ENCODE results near the gene SLC6A16. TPM values are rescaled to one million over a fixed set of nuclear protein-coding genes. Genes with fewer than 3 reads are reported as not detected.
"Not testable (repeated sequence)": the region's sequence is repeated elsewhere in the genome, so short reads cannot be mapped to it uniquely, and the experiment has no call there.

The SLC6A16 gene
- total RNA-seq, 1 experiment from 2014 or later, result 0.84 TPM

DNA sequence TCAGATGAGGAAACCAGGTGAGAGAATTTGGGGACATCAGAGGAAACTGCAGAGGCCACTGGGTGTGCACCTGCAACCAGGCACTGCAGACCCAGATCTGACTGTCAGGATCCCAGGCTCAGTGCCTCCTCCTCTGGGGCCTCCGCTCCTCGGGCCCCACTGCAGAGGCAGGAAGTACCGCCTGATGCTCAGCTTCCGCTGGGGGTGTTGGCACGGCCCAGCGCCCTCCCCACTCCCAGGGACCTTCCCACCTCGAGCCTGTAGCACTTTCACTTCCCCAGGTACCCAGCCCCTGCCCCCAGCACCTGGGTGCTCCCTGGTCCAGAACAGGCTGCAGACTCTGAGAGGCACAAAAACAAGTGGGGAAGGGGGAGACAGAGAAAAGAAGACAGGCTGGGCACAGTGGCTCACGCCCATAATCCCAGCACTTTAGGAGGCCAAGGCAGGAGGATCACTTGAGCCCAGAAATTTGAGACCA lies 8.9 kb upstream of the SLC6A16 start:
- H3K9me3 ChIP-seq, result no peaks in the 10 kb centered on the region
- POLR2A ChIA-PET, result no interaction called here
- H3K4me1 ChIP-seq, result no peaks in the 10 kb centered on the region
- BruUV-seq (replicated peaks), result no TSS peak
- intact Hi-C loops (cut with micrococcal nuclease; ENCODE audit: unreplicated experiment), result no loop called here
- Mint-ChIP-seq H3K27ac (ENCODE audit: unreplicated experiment) (no peak overlapping the region), H3K27me3 (ENCODE audit: insufficient read depth, unreplicated experiment) (no peaks in the 10 kb centered on the region), H3K36me3 (ENCODE audit: insufficient read depth, unreplicated experiment) (peaks cover 6% of the 10 kb centered on the region), H3K4me1 (ENCODE audit: low read depth, unreplicated experiment) (peaks cover 6% of the 10 kb centered on the region), H3K9me3 (ENCODE audit: unreplicated experiment) (no peaks in the 10 kb centered on the region), H3K4me3 (ENCODE audit: unreplicated experiment) (no peak overlapping the region)
- H3K36me3 ChIP-seq (ENCODE audit: control insufficient read depth, insufficient read depth, low read length), result no peaks in the 10 kb centered on the region
- H3K27me3 ChIP-seq (replicated peaks; ENCODE audit: control insufficient read depth, insufficient read depth, low read length), result no peaks in the 10 kb centered on the region
- CTCF ChIA-PET, result no interaction called here
- no peak overlapping the region for H3K4me3 ChIP-seq (ENCODE audit: low read depth, low read length)
- TF ChIP-seq, protein P1, sequence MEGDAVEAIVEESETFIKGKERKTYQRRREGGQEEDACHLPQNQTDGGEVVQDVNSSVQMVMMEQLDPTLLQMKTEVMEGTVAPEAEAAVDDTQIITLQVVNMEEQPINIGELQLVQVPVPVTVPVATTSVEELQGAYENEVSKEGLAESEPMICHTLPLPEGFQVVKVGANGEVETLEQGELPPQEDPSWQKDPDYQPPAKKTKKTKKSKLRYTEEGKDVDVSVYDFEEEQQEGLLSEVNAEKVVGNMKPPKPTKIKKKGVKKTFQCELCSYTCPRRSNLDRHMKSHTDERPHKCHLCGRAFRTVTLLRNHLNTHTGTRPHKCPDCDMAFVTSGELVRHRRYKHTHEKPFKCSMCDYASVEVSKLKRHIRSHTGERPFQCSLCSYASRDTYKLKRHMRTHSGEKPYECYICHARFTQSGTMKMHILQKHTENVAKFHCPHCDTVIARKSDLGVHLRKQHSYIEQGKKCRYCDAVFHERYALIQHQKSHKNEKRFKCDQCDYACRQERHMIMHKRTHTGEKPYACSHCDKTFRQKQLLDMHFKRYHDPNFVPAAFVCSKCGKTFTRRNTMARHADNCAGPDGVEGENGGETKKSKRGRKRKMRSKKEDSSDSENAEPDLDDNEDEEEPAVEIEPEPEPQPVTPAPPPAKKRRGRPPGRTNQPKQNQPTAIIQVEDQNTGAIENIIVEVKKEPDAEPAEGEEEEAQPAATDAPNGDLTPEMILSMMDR (IDR thresholded peaks at IDR 0.05; ENCODE audit: insufficient read depth in 1 of 2, low read depth in 1 of 2, low read length in 1 of 2, severe bottlenecking in 1 of 2, unreplicated experiment in 1 of 2), result no peak
- peak in 1 of 2 experiments; percentile 12 for DNase-seq

DNA sequence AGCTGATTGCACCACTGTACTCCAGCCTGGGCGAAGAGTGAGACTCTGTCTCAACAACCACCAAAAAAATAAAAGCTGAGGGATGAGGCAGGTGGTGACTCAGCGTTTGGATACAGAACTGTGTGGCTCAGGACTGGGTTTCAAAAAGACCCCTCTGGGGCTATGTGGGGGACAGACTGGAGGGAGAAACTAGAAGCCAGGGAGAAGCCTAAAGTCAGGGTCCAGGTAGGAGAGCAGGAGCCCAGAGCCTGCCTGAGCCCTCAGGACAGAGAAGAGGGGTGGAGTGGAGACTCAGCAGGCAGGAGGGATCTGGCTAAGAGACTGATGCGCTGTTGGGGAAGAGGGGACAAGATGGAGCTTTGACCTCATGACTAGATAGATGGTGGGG lies 8.4 kb upstream of the SLC6A16 start:
- BruUV-seq (replicated peaks), result no TSS peak
- H3K36me3 Mint-ChIP-seq (ENCODE audit: insufficient read depth, unreplicated experiment), result peaks cover 1% of the 10 kb centered on the region
- Histone ChIP-seq H3K4me1 (no peaks in the 10 kb centered on the region), H3K36me3 (ENCODE audit: control insufficient read depth, insufficient read depth, low read length) (no peaks in the 10 kb centered on the region), H3K9me3 (no peaks in the 10 kb centered on the region), H3K27me3 (replicated peaks; ENCODE audit: control insufficient read depth, insufficient read depth, low read length) (no peaks in the 10 kb centered on the region), H3K4me3 (ENCODE audit: low read depth, low read length) (no peak overlapping the region)
- POLR2A ChIA-PET, result no interaction called here
- CTCF ChIA-PET, result no interaction called here
- TF ChIP-seq, protein P1 (IDR thresholded peaks at IDR 0.05; ENCODE audit: insufficient read depth in 1 of 2, low read depth in 1 of 2, low read length in 1 of 2, severe bottlenecking in 1 of 2, unreplicated experiment in 1 of 2), result no peak
- H3K4me1 Mint-ChIP-seq (ENCODE audit: low read depth, unreplicated experiment), result peaks cover 2% of the 10 kb centered on the region
- DNase-seq, result peak in 1 of 2 experiments; percentile 26
- no peak overlapping the region for H3K4me3 Mint-ChIP-seq (ENCODE audit: unreplicated experiment)
- intact Hi-C loops (cut with micrococcal nuclease; ENCODE audit: unreplicated experiment), result no loop called here
- no peak overlapping the region for H3K27ac Mint-ChIP-seq (ENCODE audit: unreplicated experiment)
- H3K9me3 Mint-ChIP-seq (ENCODE audit: unreplicated experiment), result no peaks in the 10 kb centered on the region
- no peaks in the 10 kb centered on the region for H3K27me3 Mint-ChIP-seq (ENCODE audit: insufficient read depth, unreplicated experiment)

DNA sequence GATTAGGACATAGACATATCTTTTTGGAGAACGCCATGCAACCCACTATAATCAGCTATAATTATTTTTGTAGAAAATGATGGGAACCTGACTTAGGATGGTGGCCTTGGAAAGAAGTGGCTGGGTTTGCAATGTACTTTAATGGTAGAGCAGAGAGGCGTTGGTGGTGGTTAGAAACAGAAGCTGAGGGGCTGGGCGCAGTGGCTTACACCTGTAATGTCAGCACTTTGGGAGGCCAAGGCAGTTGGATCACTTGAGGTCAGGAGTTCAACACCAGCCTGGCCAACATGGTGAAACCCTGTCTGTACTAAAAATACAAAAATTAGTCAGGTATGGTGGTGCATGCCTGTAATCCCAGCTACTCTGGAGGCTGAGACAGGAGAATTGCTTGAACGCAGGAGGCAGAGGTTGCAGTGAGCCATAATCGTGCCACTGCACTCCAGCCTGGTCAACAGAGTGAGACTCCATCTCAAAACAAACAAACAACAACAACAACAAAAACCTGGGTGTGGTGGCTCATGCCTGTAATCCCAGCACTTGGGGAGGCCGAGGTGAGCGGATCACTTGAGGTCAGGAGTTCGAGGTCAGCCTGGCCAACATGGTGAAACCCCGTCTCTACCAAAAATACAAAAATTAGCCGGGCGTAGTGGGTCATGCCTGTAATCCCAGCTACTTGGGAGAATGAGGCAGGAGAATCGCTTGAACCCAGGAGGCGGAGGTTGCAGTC lies 7.9 kb upstream of the SLC6A16 start:
- H3K4me3 ChIP-seq (ENCODE audit: low read depth, low read length); H3K36me3 Mint-ChIP-seq (ENCODE audit: insufficient read depth, unreplicated experiment); H3K4me3 Mint-ChIP-seq (ENCODE audit: unreplicated experiment); H3K27ac Mint-ChIP-seq (ENCODE audit: unreplicated experiment); H3K4me1 ChIP-seq; intact Hi-C loops (cut with micrococcal nuclease; ENCODE audit: unreplicated experiment); H3K36me3 ChIP-seq (ENCODE audit: control insufficient read depth, insufficient read depth, low read length); H3K27me3 ChIP-seq (replicated peaks; ENCODE audit: control insufficient read depth, insufficient read depth, low read length); CTCF ChIA-PET; H3K9me3 ChIP-seq; BruUV-seq (replicated peaks); H3K4me1 Mint-ChIP-seq (ENCODE audit: low read depth, unreplicated experiment); H3K9me3 Mint-ChIP-seq (ENCODE audit: unreplicated experiment); POLR2A ChIA-PET; H3K27me3 Mint-ChIP-seq (ENCODE audit: insufficient read depth, unreplicated experiment): not testable (repeated sequence)
- DNase-seq, result peak in 1 of 2 experiments; percentile 4
